ENCODE data around the gene MAPK7.

DNA sequence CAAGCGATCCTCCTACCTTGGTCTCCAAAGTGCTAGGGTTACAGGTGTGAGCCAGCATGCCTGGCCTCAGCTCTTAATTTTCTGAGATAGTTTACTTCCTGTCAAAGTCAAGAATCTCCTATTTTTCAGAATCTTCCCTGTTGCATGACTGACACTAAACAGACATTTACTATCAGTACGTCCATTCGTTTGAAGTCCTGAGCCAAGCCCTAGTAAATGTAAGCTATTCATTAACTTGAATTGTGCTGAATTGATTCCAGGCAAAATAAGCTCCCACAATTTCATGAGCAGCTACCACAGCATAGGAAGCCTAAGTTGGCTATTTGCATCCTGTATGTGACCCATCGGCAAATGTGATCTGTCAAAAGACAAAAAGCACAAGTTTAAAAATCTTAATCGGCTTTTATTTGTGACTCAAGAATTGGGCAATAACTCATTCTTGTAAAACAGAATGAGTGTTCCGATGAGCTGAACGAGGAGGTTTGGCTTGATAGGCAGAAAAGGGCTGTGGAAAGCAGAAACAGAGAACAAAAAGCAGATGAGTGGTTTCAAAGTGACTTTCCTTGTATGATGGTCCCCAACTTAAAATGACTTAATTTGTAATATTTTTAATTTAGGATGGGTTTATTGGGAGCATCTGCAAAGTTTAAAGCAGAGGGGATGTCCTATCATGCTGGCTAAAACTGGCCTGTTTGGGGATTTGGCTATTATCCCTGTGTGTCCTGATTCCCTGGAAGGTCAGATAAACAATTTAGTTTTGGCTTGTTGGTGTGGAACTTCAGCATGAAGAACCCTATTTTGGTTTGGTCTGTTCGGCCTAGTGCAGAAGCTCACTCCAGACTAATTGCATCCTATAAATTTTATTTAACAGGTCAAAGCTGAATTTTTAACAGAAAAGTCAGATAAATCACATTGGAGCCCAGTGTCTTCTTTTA lies 46.9 kb downstream of the MAPK7 start:
- TF ChIP-seq CTCF (IDR thresholded peaks at IDR 0.05 in 4 of 5, conservative IDR thresholded peaks at IDR 0.05 in 1 of 5) = no peak
- no peak for TF ChIP-seq POLR2A (IDR thresholded peaks at IDR 0.05)

All from gastrocnemius medialis (tissue), 4 donors.